Keratinocyte (primary cell): ENCODE data around the gene MYO1E. TPM values are rescaled to one million over a fixed set of nuclear protein-coding genes. Genes with fewer than 3 reads are reported as not detected.

Source experiments
- DNase-seq: peaks from one replicate; pipeline ENCODE4 v3.0.0-alpha.2; 2011; ENCODE audit warnings: low read depth, missing footprints, low spot score
- FAIRE-seq: peaks from 2 replicates; lab custom pipeline; 2011; peaks lifted over from hg19 to GRCh38; lab: Jason Lieb, UNC
- H2AFZ ChIP-seq: 2 replicates; pipeline ENCODE4 v1.6.0; 2012; ENCODE audit warnings: low read length, control low read depth, inconsistent platforms; ENCODE audit not compliant: control insufficient read depth
- H3K27ac ChIP-seq: 2 replicates; pipeline ENCODE4 v1.5.1; 2011; ENCODE audit warnings: low read length; ENCODE audit not compliant: control insufficient read depth, insufficient read depth
- H3K27me3 ChIP-seq: 3 replicates; pipeline ENCODE4 v1.6.0; 2011; ENCODE audit warnings: low read length; ENCODE audit not compliant: control insufficient read depth, insufficient read depth; ENCODE audit errors: extremely low read depth
- H3K36me3 ChIP-seq, 2 experiments: 2 replicates in 1 of 2; 3 replicates in 1 of 2; pipeline ENCODE4 v1.5.1; 2011; ENCODE audit warnings: low read length in 2 of 2, mild to moderate bottlenecking in 1 of 2; ENCODE audit not compliant: control insufficient read depth in 2 of 2, insufficient read depth in 2 of 2; ENCODE audit errors: extremely low read depth in 1 of 2
- H3K4me1 ChIP-seq: 3 replicates; pipeline ENCODE4 v1.5.1; 2011; ENCODE audit warnings: low read length; ENCODE audit not compliant: control insufficient read depth, insufficient read depth; ENCODE audit errors: extremely low read depth
- H3K4me2 ChIP-seq: 3 replicates; pipeline ENCODE4 v1.6.0; 2011; ENCODE audit warnings: low read depth, low read length; ENCODE audit not compliant: control insufficient read depth, insufficient read depth; ENCODE audit errors: extremely low read depth
- H3K4me3 ChIP-seq, 3 experiments: fragments of 200-600 bp in 1 of 3; sonication (generic) in 1 of 3; 2 replicates in 2 of 3; 3 replicates in 1 of 3; pipeline ENCODE4 v1.5.1; 2011 to 2016; ENCODE audit warnings: low read length in 3 of 3, mild to moderate bottlenecking in 3 of 3, control low read depth in 2 of 3, inconsistent platforms in 1 of 3, low read depth in 1 of 3, mixed read lengths in 1 of 3, mixed run types in 1 of 3, moderate library complexity in 1 of 3; ENCODE audit not compliant: control insufficient read depth in 2 of 3, insufficient read depth in 2 of 3; ENCODE audit errors: extremely low read depth in 1 of 3
- H3K79me2 ChIP-seq: 2 replicates; pipeline ENCODE4 v1.6.0; 2012; ENCODE audit warnings: low read length; ENCODE audit not compliant: control insufficient read depth, insufficient read depth
- H3K9ac ChIP-seq: 3 replicates; pipeline ENCODE4 v1.6.0; 2011; ENCODE audit warnings: low read length; ENCODE audit not compliant: control insufficient read depth, insufficient read depth; ENCODE audit errors: extremely low read depth
- H3K9me1 ChIP-seq: 3 replicates; pipeline ENCODE4 v1.6.0; 2011; ENCODE audit warnings: low read length; ENCODE audit not compliant: control insufficient read depth, insufficient read depth; ENCODE audit errors: extremely low read depth
- H3K9me3 ChIP-seq: 2 replicates; pipeline ENCODE4 v1.5.1; 2012; ENCODE audit warnings: low read depth, low read length; ENCODE audit not compliant: control insufficient read depth
- H4K20me1 ChIP-seq: 3 replicates; pipeline ENCODE4 v1.6.0; 2011; ENCODE audit warnings: low read length; ENCODE audit not compliant: control insufficient read depth, insufficient read depth; ENCODE audit errors: extremely low read depth
- EZH2 ChIP-seq: IDR thresholded peaks from one replicate; pipeline ENCODE4 v1.6.1; 2012; ENCODE audit warnings: inconsistent platforms, mild to moderate bottlenecking, low read length, moderate library complexity
- dilution Hi-C: fragments of 300-500 bp; cut with MboI; formaldehyde crosslinking; loops from one replicate; pipeline ENCODE4 v1.7.0; 2020; ENCODE audit warnings: low sequenced_read_pairs; ENCODE audit not compliant: extremely low pct_ligation_motif_present
- polyA plus RNA-seq, 5 experiments: library from polyadenylated mRNA; depleted of rRNA in 3 of 5; stranded (reverse) in 3 of 5; stranded (forward) in 1 of 5; unstranded in 1 of 5; fragments of >200 nt; gene quantifications; 1 replicate in 1 of 5; 2 replicates in 3 of 5; 3 replicates in 1 of 5; pipeline versions ENCODE4 v1.2.1 to v1.2.3, GENCODE V29; 2011 to 2012; ENCODE audit warnings: missing spikeins in 2 of 5, low read depth in 1 of 5, low replicate concordance in 1 of 5
- TF ChIP-seq, protein P1 (sequence below), 3 experiments: IDR thresholded peaks in 1 of 3; conservative IDR thresholded peaks in 1 of 3; optimal IDR thresholded peaks in 1 of 3; 2 replicates in 2 of 3; 3 replicates in 1 of 3; pipeline versions ENCODE3 to v1.5.1; 2011; ENCODE audit warnings: low read length in 3 of 3, mild to moderate bottlenecking in 3 of 3, moderate library complexity in 2 of 3, control low read depth in 1 of 3, inconsistent platforms in 1 of 3; ENCODE audit not compliant: insufficient read depth in 2 of 3; ENCODE audit errors: extremely low read depth in 1 of 3

Gene MYO1E
- polyA plus RNA-seq, 1 donor (not counting 4 experiments of a cell fraction or from before 2014, with no cell fraction given): 213 TPM

DNA sequence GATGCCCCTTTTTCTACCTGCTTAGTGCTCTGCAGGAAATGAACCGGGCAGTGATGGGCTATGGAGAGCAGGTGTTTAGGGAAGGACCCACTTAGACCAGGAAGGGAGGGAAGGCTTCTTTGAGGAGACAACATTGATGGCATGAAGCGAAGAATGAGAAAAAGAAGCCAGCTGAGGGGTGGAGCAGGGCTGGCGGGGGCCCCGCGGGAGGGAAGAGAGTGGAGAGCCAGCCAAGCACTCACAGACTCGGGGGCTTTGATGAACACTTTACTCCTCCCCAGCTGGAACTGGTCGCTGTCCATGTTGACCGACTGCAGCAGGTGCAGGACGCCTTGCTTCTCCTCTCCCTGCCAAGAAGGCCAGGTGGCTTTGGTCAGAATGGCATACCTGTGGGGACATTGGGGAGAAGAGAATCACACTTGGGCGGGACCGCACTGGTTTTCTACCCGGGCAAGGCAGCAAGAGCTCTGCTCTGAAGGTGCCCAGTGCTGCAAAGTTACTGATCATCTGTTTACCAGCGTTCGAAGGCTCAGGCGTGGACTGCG, 194.4 kb downstream of the MYO1E start:
- Histone ChIP-seq H3K4me1 (peaks cover 22% of the 10 kb centered on the region), H3K9me1 (no peaks in the 10 kb centered on the region), H3K79me2 (no peaks in the 10 kb centered on the region), H3K36me3 (peaks cover 25 to 43% of the 10 kb centered on the region in 2 experiments), H4K20me1 (no peaks in the 10 kb centered on the region), H3K4me3 (no peak overlapping the region), H3K9me3 (no peaks in the 10 kb centered on the region), H3K9ac (no peak overlapping the region), H2AFZ (no peak overlapping the region), H3K27ac (no peak overlapping the region), H3K27me3 (no peaks in the 10 kb centered on the region), H3K4me2 (no peak overlapping the region)
- DNase-seq (no peak), FAIRE-seq (no peak)
- dilution Hi-C loops: no loop called here
- TF ChIP-seq EZH2: no peak
- TF ChIP-seq, protein P1, sequence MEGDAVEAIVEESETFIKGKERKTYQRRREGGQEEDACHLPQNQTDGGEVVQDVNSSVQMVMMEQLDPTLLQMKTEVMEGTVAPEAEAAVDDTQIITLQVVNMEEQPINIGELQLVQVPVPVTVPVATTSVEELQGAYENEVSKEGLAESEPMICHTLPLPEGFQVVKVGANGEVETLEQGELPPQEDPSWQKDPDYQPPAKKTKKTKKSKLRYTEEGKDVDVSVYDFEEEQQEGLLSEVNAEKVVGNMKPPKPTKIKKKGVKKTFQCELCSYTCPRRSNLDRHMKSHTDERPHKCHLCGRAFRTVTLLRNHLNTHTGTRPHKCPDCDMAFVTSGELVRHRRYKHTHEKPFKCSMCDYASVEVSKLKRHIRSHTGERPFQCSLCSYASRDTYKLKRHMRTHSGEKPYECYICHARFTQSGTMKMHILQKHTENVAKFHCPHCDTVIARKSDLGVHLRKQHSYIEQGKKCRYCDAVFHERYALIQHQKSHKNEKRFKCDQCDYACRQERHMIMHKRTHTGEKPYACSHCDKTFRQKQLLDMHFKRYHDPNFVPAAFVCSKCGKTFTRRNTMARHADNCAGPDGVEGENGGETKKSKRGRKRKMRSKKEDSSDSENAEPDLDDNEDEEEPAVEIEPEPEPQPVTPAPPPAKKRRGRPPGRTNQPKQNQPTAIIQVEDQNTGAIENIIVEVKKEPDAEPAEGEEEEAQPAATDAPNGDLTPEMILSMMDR (optimal IDR thresholded peaks at IDR 0.05 in 1 of 3, IDR thresholded peaks at IDR 0.05 in 1 of 3, conservative IDR thresholded peaks at IDR 0.05 in 1 of 3; ENCODE audit: extremely low read depth in 1 of 3, insufficient read depth in 2 of 3, low read length in 3 of 3): no peak

DNA sequence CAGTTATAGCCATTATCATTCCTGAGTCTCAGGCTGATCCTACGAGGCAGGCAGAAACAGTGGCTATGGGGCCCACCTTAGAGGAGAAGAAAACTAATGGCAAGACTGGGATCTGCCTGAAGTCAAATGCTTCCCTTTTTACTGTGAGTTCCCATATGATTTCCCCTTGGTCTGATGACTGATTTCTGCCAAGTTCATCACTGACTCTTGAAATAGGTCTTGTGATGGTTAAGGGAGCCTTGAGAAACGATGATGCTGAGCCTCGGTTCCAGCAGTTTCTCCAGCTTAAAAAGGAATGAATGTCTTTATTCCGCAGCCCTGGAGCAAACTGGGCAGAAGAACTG, 195.4 kb downstream of the MYO1E start:
- dilution Hi-C loops: no loop called here

More for the DNA sequence above, 195.4 kb downstream of the MYO1E start:
- FAIRE-seq (no peak), DNase-seq (no peak)
- Histone ChIP-seq H3K36me3 (peaks cover 24 to 51% of the 10 kb centered on the region in 2 experiments), H3K9me1 (no peaks in the 10 kb centered on the region), H3K4me3 (no peak overlapping the region), H2AFZ (no peak overlapping the region), H3K4me1 (peaks cover 27% of the 10 kb centered on the region), H3K4me2 (no peak overlapping the region), H3K9ac (no peak overlapping the region), H3K9me3 (no peaks in the 10 kb centered on the region), H3K27me3 (no peaks in the 10 kb centered on the region), H4K20me1 (no peaks in the 10 kb centered on the region), H3K27ac (no peak overlapping the region), H3K79me2 (no peaks in the 10 kb centered on the region)
- TF ChIP-seq, protein P1 (optimal IDR thresholded peaks at IDR 0.05 in 1 of 3, IDR thresholded peaks at IDR 0.05 in 1 of 3, conservative IDR thresholded peaks at IDR 0.05 in 1 of 3; ENCODE audit: extremely low read depth in 1 of 3, insufficient read depth in 2 of 3, low read length in 3 of 3): no peak
- TF ChIP-seq EZH2: no peak
